H1 (cell line): ENCODE data around the gene ACSL3. TPM values are rescaled to one million over a fixed set of nuclear protein-coding genes. Genes with fewer than 3 reads are reported as not detected.

Source experiments
- CTCF ChIA-PET: fragments of 300-600 bp; sonication (Branson Sonifier 250); formaldehyde crosslinking; loops from one replicate; lab custom pipeline; 2021; ENCODE audit not compliant: partially characterized antibody; lab: Charles Lee
- POLR2A ChIA-PET: fragments of 300-600 bp; sonication (Branson Sonifier 250); formaldehyde crosslinking; loops from one replicate; lab custom pipeline; 2021; ENCODE audit warnings: inconsistent platforms; ENCODE audit not compliant: partially characterized antibody; lab: Charles Lee
- DNase-seq, 2 experiments: peaks; one replicate each; pipeline versions ENCODE4 v3.0.0 to v3.0.0-alpha.2; 2010 to 2022; ENCODE audit warnings: low spot score in 2 of 2, low read depth in 1 of 2, mixed read lengths in 1 of 2
- FAIRE-seq: peaks from 2 replicates; lab custom pipeline; 2011; peaks lifted over from hg19 to GRCh38; lab: Jason Lieb, UNC
- H2AFZ ChIP-seq: 2 replicates; pipeline ENCODE4 v1.8.1; 2012; ENCODE audit warnings: low read length, inconsistent platforms
- H2AK5ac ChIP-seq: 2 replicates; pipeline ENCODE4 v1.6.1; 2013; ENCODE audit warnings: low read depth, low read length
- H2BK120ac ChIP-seq: replicated peaks from 2 replicates; pipeline ENCODE3; 2013; ENCODE audit warnings: low read depth, low read length, inconsistent platforms
- H2BK12ac ChIP-seq: 2 replicates; pipeline ENCODE4 v1.6.1; 2013; ENCODE audit warnings: low read depth, low read length
- H2BK15ac ChIP-seq: 2 replicates; pipeline ENCODE4 v1.6.1; 2013; ENCODE audit warnings: low read length
- H2BK20ac ChIP-seq: 2 replicates; pipeline ENCODE4 v1.6.1; 2013; ENCODE audit warnings: low read length
- H2BK5ac ChIP-seq: 2 replicates; pipeline ENCODE4 v1.6.1; 2013; ENCODE audit warnings: low read depth, low read length
- H3K14ac ChIP-seq: 2 replicates; pipeline ENCODE4 v1.6.1; 2013; ENCODE audit warnings: inconsistent platforms; ENCODE audit not compliant: insufficient read length
- H3K18ac ChIP-seq: 2 replicates; pipeline ENCODE4 v1.6.1; 2013; ENCODE audit warnings: low read length; ENCODE audit errors: extremely low read depth
- H3K23ac ChIP-seq: 2 replicates; pipeline ENCODE4 v1.6.1; 2013; ENCODE audit warnings: inconsistent platforms; ENCODE audit not compliant: insufficient read length
- H3K23me2 ChIP-seq: 2 replicates; pipeline ENCODE4 v1.6.1; 2013; ENCODE audit warnings: low read depth, low read length
- H3K27ac ChIP-seq: 2 replicates; pipeline ENCODE4 v1.6.1; 2011; ENCODE audit warnings: low read depth, low read length, inconsistent platforms
- H3K27me3 ChIP-seq, 4 experiments: replicated peaks in 1 of 4; 1 replicate in 1 of 4; 2 replicates in 3 of 4; pipeline versions ENCODE4 v1.6.1 to v1.8.1; 2011 to 2013; ENCODE audit warnings: low read length in 3 of 4, mild to moderate bottlenecking in 3 of 4, inconsistent platforms in 2 of 4, mixed read lengths in 2 of 4, moderate library complexity in 1 of 4; ENCODE audit not compliant: control insufficient read depth in 3 of 4, insufficient read depth in 3 of 4; ENCODE audit errors: extremely low read depth in 1 of 4
- H3K36me3 ChIP-seq, 4 experiments: 2 replicates each; pipeline versions ENCODE4 v1.6.1 to v1.8.1; 2011 to 2013; ENCODE audit warnings: mild to moderate bottlenecking in 4 of 4, low read length in 3 of 4, moderate library complexity in 2 of 4, control low read depth in 1 of 4, inconsistent platforms in 1 of 4; ENCODE audit not compliant: insufficient read depth in 4 of 4, control insufficient read depth in 2 of 4
- H3K4ac ChIP-seq: replicated peaks from 2 replicates; pipeline ENCODE3; 2013; ENCODE audit warnings: low read length, low read depth, mixed read lengths, inconsistent platforms; ENCODE audit not compliant: insufficient read length
- H3K4me1 ChIP-seq, 4 experiments: replicated peaks in 1 of 4; 1 replicate in 1 of 4; 2 replicates in 3 of 4; pipeline versions ENCODE4 v1.6.1 to v1.8.1; 2011 to 2013; ENCODE audit warnings: low read length in 3 of 4, inconsistent platforms in 2 of 4, mixed read lengths in 1 of 4; ENCODE audit not compliant: insufficient read depth in 4 of 4, control insufficient read depth in 3 of 4
- H3K4me2 ChIP-seq, 2 experiments: 2 replicates each; pipeline versions ENCODE4 v1.6.1 to v1.8.1; 2011 to 2013; ENCODE audit warnings: low read depth in 2 of 2, low read length in 2 of 2, control low read depth in 1 of 2, inconsistent platforms in 1 of 2, mild to moderate bottlenecking in 1 of 2; ENCODE audit not compliant: insufficient read depth in 1 of 2
- H3K4me3 ChIP-seq, 4 experiments: fragments of 200-600, 300-600 bp in 1 of 4; sonication (generic), shearing (Covaris generic), sonication (Bioruptor Twin) in 1 of 4; 2 replicates each; pipeline versions ENCODE4 v1.5.1 to v1.8.1; 2011 to 2016; ENCODE audit warnings: low read length in 4 of 4, low read depth in 3 of 4, control low read depth in 2 of 4, inconsistent platforms in 2 of 4, mild to moderate bottlenecking in 2 of 4, mixed read lengths in 1 of 4, moderate library complexity in 1 of 4; ENCODE audit not compliant: insufficient read depth in 2 of 4; ENCODE audit errors: extremely low read depth in 1 of 4
- H3K56ac ChIP-seq: replicated peaks from 2 replicates; pipeline ENCODE3; 2013; ENCODE audit warnings: low read depth, mild to moderate bottlenecking, mixed read lengths, low read length, inconsistent platforms; ENCODE audit not compliant: insufficient read length
- H3K79me1 ChIP-seq: 2 replicates; pipeline ENCODE4 v1.6.1; 2013; ENCODE audit warnings: low read depth, low read length, control low read depth
- H3K79me2 ChIP-seq, 2 experiments: 2 replicates each; pipeline versions ENCODE4 v1.6.1 to v1.8.1; 2012 to 2013; ENCODE audit warnings: low read length in 2 of 2, mild to moderate bottlenecking in 2 of 2, inconsistent platforms in 1 of 2; ENCODE audit not compliant: insufficient read depth in 2 of 2, control insufficient read depth in 1 of 2
- H3K9ac ChIP-seq, 4 experiments: replicated peaks in 1 of 4; 1 replicate in 1 of 4; 2 replicates in 3 of 4; pipeline versions ENCODE4 v1.6.1 to v1.8.1; 2011 to 2013; ENCODE audit warnings: low read depth in 3 of 4, low read length in 3 of 4, control low read depth in 2 of 4, mild to moderate bottlenecking in 2 of 4, moderate library complexity in 2 of 4, inconsistent platforms in 1 of 4; ENCODE audit errors: extremely low read depth in 1 of 4
- H3K9me3 ChIP-seq, 2 experiments: 2 replicates each; pipeline versions ENCODE4 v1.6.1 to v1.8.1; 2012 to 2013; ENCODE audit warnings: mild to moderate bottlenecking in 2 of 2, moderate library complexity in 2 of 2, control low read depth in 1 of 2, inconsistent platforms in 1 of 2, low read depth in 1 of 2, low read length in 1 of 2, mixed read lengths in 1 of 2; ENCODE audit not compliant: insufficient read depth in 2 of 2
- H4K20me1 ChIP-seq, 2 experiments: replicated peaks in 1 of 2; 2 replicates each; pipeline versions ENCODE3 to v1.8.1; 2011 to 2013; ENCODE audit warnings: inconsistent platforms in 2 of 2, low read length in 2 of 2, mild to moderate bottlenecking in 1 of 2; ENCODE audit not compliant: insufficient read depth in 2 of 2, control insufficient read depth in 1 of 2
- H4K5ac ChIP-seq: 2 replicates; pipeline ENCODE4 v1.6.1; 2013; ENCODE audit warnings: low read length, low read depth, mixed read lengths, inconsistent platforms; ENCODE audit not compliant: insufficient read length
- H4K8ac ChIP-seq: 2 replicates; pipeline ENCODE4 v1.8.0; 2013; ENCODE audit warnings: mild to moderate bottlenecking, moderate library complexity, low read length, inconsistent platforms; ENCODE audit not compliant: insufficient read depth; ENCODE audit errors: extremely low read depth
- H4K91ac ChIP-seq: replicated peaks from 2 replicates; pipeline ENCODE3; 2013; ENCODE audit warnings: low read length, mixed read lengths, inconsistent platforms; ENCODE audit not compliant: insufficient read length
- RBBP5 ChIP-seq: IDR thresholded peaks from 2 replicates; pipeline ENCODE4 v1.7.1; 2012; ENCODE audit warnings: low read depth, mild to moderate bottlenecking, inconsistent platforms, low read length, moderate library complexity, borderline replicate concordance
- RFX5 ChIP-seq: IDR thresholded peaks from 2 replicates; pipeline ENCODE4 v1.6.1; 2011; ENCODE audit warnings: low read depth, low read length, improper control_type of control experiment, borderline replicate concordance
- WGBS, 2 experiments: shearing (Covaris generic) in 1 of 2; methylation state at CpG; one replicate each; pipeline versions ENCODE4 v1.1.6 to v1.1.7; 2013 to 2015; ENCODE audit warnings: low lambda C conversion rate in 2 of 2, mixed read lengths in 2 of 2, inconsistent platforms in 1 of 2, low coverage in 1 of 2, missing lambda C conversion rate in 1 of 2; ENCODE audit not compliant: insufficient replicate concordance in 2 of 2, insufficient coverage in 1 of 2, insufficient read length in 1 of 2; ENCODE audit errors: extremely low coverage in 1 of 2, missing lambda C conversion rate in 1 of 2; 5-methylcytosine and 5-hydroxymethylcytosine counted together
- polyA plus RNA-seq, 7 experiments: library from polyadenylated mRNA; depleted of rRNA in 3 of 7; stranded (reverse) in 5 of 7; unstranded in 2 of 7; fragments of >200 nt in 5 of 7; fragments of 200-250 nt in 2 of 7; gene quantifications; 1 replicate in 5 of 7; 2 replicates in 1 of 7; 4 replicates in 1 of 7; pipeline versions ENCODE4 v1.2.1 to v1.2.3, GENCODE V29; 2011 to 2013; ENCODE audit warnings: missing spikeins in 2 of 7, mixed read lengths in 2 of 7
- total RNA-seq: library from RNA; stranded (reverse); fragmentation: NEBNext Ultra II Directional; extraction: Animal tissue kit (Norgen Biotek cat#: 25700); gene quantifications from 2 replicates; pipeline ENCODE4 v1.2.1, GENCODE V29; 2021

The ACSL3 gene
- total and polyA plus RNA-seq, 2 of the 8 experiments (the other 6 are each of a cell fraction or from before 2014, with no cell fraction given): 37.5 to 98.1 TPM

GRCh38 chr2:222891890-222892289 is 31.1 kb downstream of the ACSL3 start:
- H2BK15ac ChIP-seq: no peak overlapping the region
- no peak overlapping the region for H3K9ac ChIP-seq
- no peak overlapping the region for H2BK12ac ChIP-seq
- H3K4ac ChIP-seq: no peak overlapping the region
- H2AFZ ChIP-seq: no peak overlapping the region
- H4K8ac ChIP-seq: no peak overlapping the region
- no peaks in the 10 kb centered on the region for H3K79me1 ChIP-seq
- no peak overlapping the region for H3K18ac ChIP-seq
- H3K4me3 ChIP-seq: no peak overlapping the region
- no peak overlapping the region for H2BK120ac ChIP-seq
- ChIA-PET CTCF (interaction anchor here (1.0 to 2.5 kb wide), 3 partner anchors 11 to 26 kb away, joined by 3 to 10 read pairs (median 3); no protein-coding TSS in a partner anchor), POLR2A (interaction anchor here (0.6 to 1.0 kb wide), 2 partner anchors 10 to 50 kb away, joined by 3 to 4 read pairs; no protein-coding TSS in a partner anchor)
- peaks cover 0 to 10% (median 3%) of the 10 kb centered on the region in 4 experiments; a peak in 3 of 7 replicates for H3K4me1 ChIP-seq
- FAIRE-seq (no peak), DNase-seq (no peak)
- H2BK20ac ChIP-seq: no peak overlapping the region
- no peak overlapping the region for H3K4me2 ChIP-seq
- H3K23me2 ChIP-seq: no peaks in the 10 kb centered on the region
- H3K27ac ChIP-seq: no peak overlapping the region
- no peak overlapping the region for H3K56ac ChIP-seq
- H4K5ac ChIP-seq: no peak overlapping the region
- peaks cover 2 to 10% of the 10 kb centered on the region in 2 experiments for H4K20me1 ChIP-seq
- no peak overlapping the region for H4K91ac ChIP-seq
- H3K14ac ChIP-seq: no peak overlapping the region
- H3K27me3 ChIP-seq: no peaks in the 10 kb centered on the region
- no peak overlapping the region for H2BK5ac ChIP-seq
- H3K9me3 ChIP-seq: no peaks in the 10 kb centered on the region
- H2AK5ac ChIP-seq: no peak overlapping the region
- 0 out of 8 replicates have a peak, but pooled peaks cover 0 to 3% (median 0%) of the 10 kb centered on the region in 4 experiments for H3K36me3 ChIP-seq
- H3K79me2 ChIP-seq: peaks cover 4 to 84% of the 10 kb centered on the region in 2 experiments; a peak in 3 of 4 replicates
- WGBS, 2 experiments: 86% methylated on average over 4 of the region's 4 CpGs; no CpG with 5 or more reads in 1 of the 2 experiments
- H3K23ac ChIP-seq: no peak overlapping the region
- TF ChIP-seq RFX5 (no peak), RBBP5 (no peak)
